Psoas muscle (tissue), 8 donors: ENCODE measurements around the gene APOLD1. TPM values are rescaled to one million over a fixed set of nuclear protein-coding genes. Genes with fewer than 3 reads are reported as not detected.
"Not testable (repeated sequence)": the region's sequence is repeated elsewhere in the genome, so short reads cannot be mapped to it uniquely, and the experiment has no call there.

ENCODE experiments used
- ATAC-seq, 4 donors: fragments of 200-7000 bp; cut with Tn5 transposase; one replicate each; pipeline ENCODE4 v1.9.1; 2020; ENCODE audit warnings: moderate library complexity in 3 of 4, mild to moderate bottlenecking in 2 of 4
- DNase-seq, 2 donors: peaks; one replicate each; pipeline ENCODE4 v3.0.0-alpha.2; 2020
- H3K27ac ChIP-seq: fragments of 200-600 bp; one replicate; pipeline ENCODE4 v1.8.0; 2022
- H3K27me3 ChIP-seq, 3 donors: fragments of 200-600 bp in 1 of 3; one replicate each; pipeline versions ENCODE4 v1.6.1 to v1.8.0; 2013 to 2022; ENCODE audit warnings: low read length in 2 of 3, mild to moderate bottlenecking in 2 of 3, moderate library complexity in 1 of 3; ENCODE audit not compliant: insufficient read depth in 3 of 3
- H3K36me3 ChIP-seq, 2 donors: fragments of 200-600 bp in 1 of 2; one replicate each; pipeline versions ENCODE4 v1.6.1 to v1.8.0; 2013 to 2022; ENCODE audit warnings: low read depth in 1 of 2, mild to moderate bottlenecking in 1 of 2, moderate library complexity in 1 of 2; ENCODE audit not compliant: insufficient read depth in 1 of 2
- H3K4me1 ChIP-seq: fragments of 200-600 bp; one replicate; pipeline ENCODE4 v1.8.0; 2022
- H3K4me3 ChIP-seq: fragments of 200-600 bp; one replicate; pipeline ENCODE4 v1.8.0; 2022; ENCODE audit warnings: mild to moderate bottlenecking
- H3K9me3 ChIP-seq: fragments of 200-600 bp; one replicate; pipeline ENCODE4 v1.8.0; 2022
- WGBS, 3 donors: extraction: QIAGEN DNeasy Blood & Tissue Kit; methylation state at CpG; one replicate each; pipeline versions ENCODE4 v1.1.6 to v1.1.7; 2013; 5-methylcytosine and 5-hydroxymethylcytosine counted together
- intact Hi-C, 2 donors: fragments of 100-400 bp; cut with DNase I; formaldehyde crosslinking; loops; one replicate each; pipeline versions ENCODE4 v1.11.0 to v1.14.2; 2022
- polyA plus RNA-seq, 3 donors: library from polyadenylated mRNA; stranded (reverse); fragments of 200-250 nt; gene quantifications; one replicate each; pipeline ENCODE4 v1.2.3, GENCODE V29; 2013
- total RNA-seq, 4 donors: library from RNA; stranded (reverse); fragmentation: NEBNext Ultra II Directional in 2 of 4; extraction: Animal tissue kit (Norgen Biotek cat#: 25700) in 2 of 4; gene quantifications; one replicate each; pipeline versions ENCODE4 v1.2.1 to v1.2.4, GENCODE V29; 2021 to 2023
- TF ChIP-seq, protein P1 (sequence below): fragments of 200-600 bp; IDR thresholded peaks from one replicate; pipeline ENCODE4 v1.8.0; 2022; ENCODE audit warnings: antibody characterized with exemption
- donor health status: healthy with polysubstance abuse.
- donor health status: DM: no; HTN: no; CAD: no; lungs with moderate emphysema.
- donor health status: Bipolar disorder and iron deficiency.
- donor health status: healthy.
- donor health status: DM: yes; HTN: yes; CAD: no.
- donor health status: DM: no; HTN: no; CAD: no.
- donor health status: DM: no; HTN: no; CAD: no.
- donor health status: DM: yes; HTN: yes; CAD: no.

APOLD1 gene
- total and polyA plus RNA-seq, 7 donors = 6.1 to 22.6 (median 17.0) TPM

DNA sequence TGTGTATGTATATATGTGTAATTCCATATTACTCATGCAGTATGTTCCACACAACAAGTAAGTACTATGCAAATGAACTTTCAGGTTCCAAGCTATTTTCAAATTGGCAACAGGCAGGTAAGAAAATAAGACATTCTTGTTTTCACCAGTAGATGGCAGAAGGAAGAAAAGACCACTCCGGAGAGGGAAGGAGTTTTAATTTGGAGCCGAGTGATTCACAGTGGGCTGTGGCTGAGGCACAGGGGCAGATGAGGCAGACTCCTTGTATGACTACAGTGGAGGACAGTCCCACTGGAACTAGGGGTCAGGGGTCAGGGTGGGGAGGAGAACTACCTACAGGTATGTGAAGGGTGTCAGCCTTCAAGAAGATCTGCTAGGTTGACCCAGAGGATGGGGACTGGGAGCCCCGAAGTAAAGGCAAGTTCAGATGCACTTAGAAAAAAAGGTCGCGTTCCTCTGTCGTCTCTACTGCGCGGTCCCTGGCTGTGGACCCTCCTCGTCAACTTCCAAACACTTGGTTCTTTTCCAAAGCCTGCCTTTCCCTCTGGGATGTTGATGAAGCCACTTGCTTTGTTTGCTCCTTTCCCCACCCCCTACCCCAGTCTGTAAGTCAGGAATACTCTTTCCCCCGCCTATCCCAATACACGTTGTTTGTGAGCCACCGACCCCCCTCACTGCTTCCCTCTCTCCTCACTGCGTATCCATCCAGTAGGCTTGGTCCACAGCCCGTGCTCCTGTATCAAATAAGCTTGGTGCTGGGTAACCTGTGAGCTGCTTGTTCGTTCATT, 51.8 kb downstream of the APOLD1 start:
- no peaks in the 10 kb centered on the region for H3K4me1 ChIP-seq
- no peak overlapping the region for H3K27ac ChIP-seq
- intact Hi-C loops = loop anchor here in 1 of 2 donors (10.0 kb wide), 1 partner anchor 148 kb away; no protein-coding TSS in a partner anchor
- ATAC-seq (peak; percentile 49 to 79 (median 70)), DNase-seq (peak; percentile 37 to 54)
- no peaks in the 10 kb centered on the region for H3K9me3 ChIP-seq
- TF ChIP-seq, protein P1, sequence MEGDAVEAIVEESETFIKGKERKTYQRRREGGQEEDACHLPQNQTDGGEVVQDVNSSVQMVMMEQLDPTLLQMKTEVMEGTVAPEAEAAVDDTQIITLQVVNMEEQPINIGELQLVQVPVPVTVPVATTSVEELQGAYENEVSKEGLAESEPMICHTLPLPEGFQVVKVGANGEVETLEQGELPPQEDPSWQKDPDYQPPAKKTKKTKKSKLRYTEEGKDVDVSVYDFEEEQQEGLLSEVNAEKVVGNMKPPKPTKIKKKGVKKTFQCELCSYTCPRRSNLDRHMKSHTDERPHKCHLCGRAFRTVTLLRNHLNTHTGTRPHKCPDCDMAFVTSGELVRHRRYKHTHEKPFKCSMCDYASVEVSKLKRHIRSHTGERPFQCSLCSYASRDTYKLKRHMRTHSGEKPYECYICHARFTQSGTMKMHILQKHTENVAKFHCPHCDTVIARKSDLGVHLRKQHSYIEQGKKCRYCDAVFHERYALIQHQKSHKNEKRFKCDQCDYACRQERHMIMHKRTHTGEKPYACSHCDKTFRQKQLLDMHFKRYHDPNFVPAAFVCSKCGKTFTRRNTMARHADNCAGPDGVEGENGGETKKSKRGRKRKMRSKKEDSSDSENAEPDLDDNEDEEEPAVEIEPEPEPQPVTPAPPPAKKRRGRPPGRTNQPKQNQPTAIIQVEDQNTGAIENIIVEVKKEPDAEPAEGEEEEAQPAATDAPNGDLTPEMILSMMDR = peak; percentile 38
- peaks cover 5 to 28% of the 10 kb centered on the region in 2 donors for H3K36me3 ChIP-seq
- no peaks in the 10 kb centered on the region for H3K27me3 ChIP-seq
- no peak overlapping the region for H3K4me3 ChIP-seq
- WGBS, 3 donors = 49 to 59% (median 55%) methylated on average over 15 of the region's 15 CpGs

DNA sequence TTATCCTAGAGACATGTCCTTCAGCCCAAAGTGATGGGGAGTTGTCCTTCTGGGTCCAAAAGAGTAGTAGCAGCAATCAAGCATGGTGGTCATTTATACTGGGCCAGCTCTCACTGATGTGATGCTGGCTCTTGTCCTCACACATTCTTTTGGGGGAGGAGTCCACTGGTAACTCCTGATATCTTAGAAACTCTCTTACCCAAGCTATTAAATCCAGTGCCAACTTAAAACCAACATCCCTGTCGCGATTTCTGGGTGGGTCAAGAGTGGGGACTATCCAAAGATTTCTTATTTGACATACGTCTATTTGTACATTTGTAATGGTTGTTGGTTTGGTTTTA, 52.3 kb downstream of the APOLD1 start:
- DNase-seq = no peak
- no peak overlapping the region for H3K27ac ChIP-seq
- peaks cover 5 to 23% of the 10 kb centered on the region in 2 donors for H3K36me3 ChIP-seq
- intact Hi-C loops = loop anchor here in 1 of 2 donors (10.0 kb wide), 1 partner anchor 147 kb away; no protein-coding TSS in a partner anchor
- H3K4me3 ChIP-seq = no peak overlapping the region
- no peak for ATAC-seq
- no peaks in the 10 kb centered on the region for H3K27me3 ChIP-seq
- TF ChIP-seq, protein P1 = no peak
- H3K4me1 ChIP-seq = no peaks in the 10 kb centered on the region
- WGBS, 3 donors = 88 to 94% (median 92%) methylated on average over 3 of the region's 3 CpGs
- no peaks in the 10 kb centered on the region for H3K9me3 ChIP-seq

DNA sequence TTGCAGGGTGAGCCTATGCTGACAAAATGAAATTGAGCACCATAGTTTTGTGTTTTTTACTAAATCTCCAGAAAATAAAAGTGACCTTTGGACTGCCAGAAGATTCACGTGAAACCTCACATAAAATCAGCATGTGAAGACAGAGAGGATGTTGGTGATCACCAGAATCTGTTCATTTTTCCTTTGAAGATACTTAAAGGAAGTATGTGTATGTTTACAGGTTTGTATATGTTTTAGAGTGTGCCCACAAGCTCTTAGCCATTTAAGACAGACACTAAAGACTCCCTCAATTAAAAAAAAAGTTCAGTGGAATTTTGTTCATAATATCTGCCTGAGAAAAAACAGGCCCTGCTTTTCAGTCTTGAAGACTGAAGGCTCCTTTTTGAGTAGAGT, 53.5 kb downstream of the APOLD1 start:
- no peaks in the 10 kb centered on the region for H3K9me3 ChIP-seq
- intact Hi-C loops = loop anchor here in 1 of 2 donors (10.0 kb wide), 1 partner anchor 146 kb away; no protein-coding TSS in a partner anchor
- no peak overlapping the region for H3K27ac ChIP-seq
- H3K4me1 ChIP-seq = no peaks in the 10 kb centered on the region
- DNase-seq (no peak), ATAC-seq (no peak)
- H3K36me3 ChIP-seq = peaks cover 0 to 10% of the 10 kb centered on the region in 2 donors
- H3K4me3 ChIP-seq = no peak overlapping the region
- TF ChIP-seq, protein P1 = no peak
- H3K27me3 ChIP-seq = no peaks in the 10 kb centered on the region
- WGBS, 3 donors = 88 to 98% (median 89%) methylated on average over 1 of the region's 1 CpG

DNA sequence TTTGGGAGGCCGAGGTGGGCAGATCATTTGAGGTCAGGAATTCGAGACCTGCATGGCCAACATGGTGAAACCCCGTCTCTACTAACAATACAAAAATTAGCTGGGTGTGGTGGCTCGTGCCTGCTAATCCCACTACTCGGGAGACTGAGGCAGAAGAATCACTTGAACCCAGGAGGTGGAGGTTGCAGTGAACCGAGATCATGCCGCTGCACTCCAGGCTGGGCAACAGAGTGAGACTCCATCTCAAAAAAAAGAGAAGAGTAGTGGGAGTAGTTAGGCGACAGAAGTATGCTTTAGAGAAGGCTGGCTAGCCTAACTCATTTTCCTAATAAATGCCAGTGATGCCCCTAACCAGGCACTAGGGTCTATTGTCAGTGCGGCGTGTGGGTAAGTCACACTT, 54.0 kb downstream of the APOLD1 start:
- H3K9me3 ChIP-seq, ATAC-seq, H3K27ac ChIP-seq, H3K4me1 ChIP-seq, H3K4me3 ChIP-seq, H3K36me3 ChIP-seq, DNase-seq, H3K27me3 ChIP-seq: not testable (repeated sequence)
- intact Hi-C loops = loop anchor here in 1 of 2 donors (10.0 kb wide), 1 partner anchor 145 kb away; no protein-coding TSS in a partner anchor
- 78 to 87% (median 80%) methylated on average over 10 of the region's 10 CpGs for WGBS, 3 donors

DNA sequence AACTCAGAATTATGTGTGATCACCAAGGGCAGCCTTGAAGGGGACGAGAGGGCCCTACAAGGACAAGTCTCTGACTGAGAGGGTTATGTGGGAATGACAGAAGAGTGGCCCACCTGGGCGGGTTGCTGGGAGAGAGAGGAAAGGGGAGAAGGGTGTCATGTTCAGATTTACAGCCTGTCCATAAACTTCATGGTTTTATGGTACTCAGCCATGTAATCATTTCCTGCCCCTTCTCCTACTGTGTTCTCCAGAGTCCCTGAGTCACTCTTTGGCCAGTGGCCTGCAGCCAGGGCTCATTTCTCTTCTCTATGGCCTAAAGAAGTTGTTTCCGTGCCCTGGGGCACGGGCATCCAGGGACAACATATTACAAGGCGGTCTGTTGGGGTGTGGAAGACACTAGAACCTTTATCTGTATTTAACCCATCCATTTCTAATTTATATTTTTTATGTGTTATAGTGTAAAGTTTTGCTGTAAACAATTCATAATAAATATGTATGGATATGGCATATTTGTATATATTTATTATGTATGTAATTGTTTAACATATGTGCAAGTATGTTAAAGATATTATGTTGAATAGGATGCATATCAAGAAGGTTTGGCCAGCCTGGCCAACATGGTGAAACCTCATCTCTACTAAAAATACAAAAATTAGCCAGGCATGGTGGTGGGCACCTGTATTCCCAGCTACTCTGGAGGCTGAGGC, 54.6 kb downstream of the APOLD1 start:
- TF ChIP-seq, protein P1 = no peak
- intact Hi-C loops = loop anchor here in 1 of 2 donors (10.0 kb wide), 1 partner anchor 145 kb away; no protein-coding TSS in a partner anchor
- Histone ChIP-seq H3K4me1 (no peaks in the 10 kb centered on the region), H3K27me3 (no peaks in the 10 kb centered on the region), H3K36me3 (peaks cover 0 to 4% of the 10 kb centered on the region in 2 donors), H3K4me3 (no peak overlapping the region), H3K27ac (no peak overlapping the region), H3K9me3 (no peaks in the 10 kb centered on the region)
- ATAC-seq (peak in 2 of 4 donors; percentile 32 to 40), DNase-seq (peak; percentile 42 to 58)
- 51 to 66% (median 60%) methylated on average over 5 of the region's 5 CpGs for WGBS, 3 donors
